Glutamatergic neuron (in vitro differentiated cells): ENCODE measurements around the gene DPAGT1. TPM values are rescaled to one million over a fixed set of nuclear protein-coding genes. Genes with fewer than 3 reads are reported as not detected.

ENCODE experiments used
- DNase-seq: peaks from one replicate; pipeline ENCODE4 v3.0.0; 2022
- H3K27ac Mint-ChIP-seq: one replicate; pipeline ENCODE4 v1.8.0; 2020; ENCODE audit warnings: mild to moderate bottlenecking, mixed read lengths, inconsistent platforms; ENCODE audit not compliant: unreplicated experiment
- H3K27me3 Mint-ChIP-seq: one replicate; pipeline ENCODE4 v1.8.0; 2020; ENCODE audit warnings: mild to moderate bottlenecking, moderate library complexity, mixed read lengths, inconsistent platforms; ENCODE audit not compliant: unreplicated experiment
- H3K36me3 Mint-ChIP-seq: one replicate; pipeline ENCODE4 v1.8.0; 2020; ENCODE audit warnings: mild to moderate bottlenecking, mixed read lengths, inconsistent platforms; ENCODE audit not compliant: unreplicated experiment
- H3K4me1 Mint-ChIP-seq: one replicate; pipeline ENCODE4 v1.8.0; 2020; ENCODE audit warnings: mild to moderate bottlenecking, low read depth, mixed read lengths, inconsistent platforms; ENCODE audit not compliant: unreplicated experiment
- H3K4me3 Mint-ChIP-seq: one replicate; pipeline ENCODE4 v1.8.0; 2020; ENCODE audit warnings: mild to moderate bottlenecking, mixed read lengths, inconsistent platforms; ENCODE audit not compliant: unreplicated experiment
- H3K9me3 Mint-ChIP-seq: one replicate; pipeline ENCODE4 v1.8.0; 2020; ENCODE audit warnings: mild to moderate bottlenecking, moderate library complexity, mixed read lengths, inconsistent platforms; ENCODE audit not compliant: unreplicated experiment
- CTCF ChIP-seq: fragments of 200-600 bp; sonication (generic); IDR thresholded peaks from one replicate; pipeline ENCODE4 v1.5.0; 2021; ENCODE audit not compliant: partially characterized antibody, unreplicated experiment
- total RNA-seq: library from RNA; stranded (reverse); fragmentation: NEBNext Ultra II Directional; extraction: Animal tissue kit (Norgen Biotek cat#: 25700); gene quantifications from one replicate; pipeline ENCODE4 v1.2.1, GENCODE V29; 2021; ENCODE audit not compliant: unreplicated experiment

DPAGT1 gene
- total RNA-seq, 1 donor from 2014 or later = 36.1 TPM

GRCh38 chr11:119116235-119116594 is 14.6 kb upstream of the DPAGT1 start:
- Mint-ChIP-seq H3K4me1 (peaks cover 9% of the 10 kb centered on the region), H3K27me3 (peaks cover 5% of the 10 kb centered on the region), H3K27ac (no peak overlapping the region), H3K9me3 (peaks cover 7% of the 10 kb centered on the region), H3K36me3 (peaks cover 12% of the 10 kb centered on the region), H3K4me3 (no peak overlapping the region)
- no peak for TF ChIP-seq CTCF
- no peak for DNase-seq

GRCh38 chr11:119115484-119116234 is 14.0 kb upstream of the DPAGT1 start:
- no peak overlapping the region for H3K4me3 Mint-ChIP-seq
- peaks cover 3% of the 10 kb centered on the region for H3K9me3 Mint-ChIP-seq
- H3K4me1 Mint-ChIP-seq = peaks cover 5% of the 10 kb centered on the region
- H3K36me3 Mint-ChIP-seq = peaks cover 12% of the 10 kb centered on the region
- H3K27ac Mint-ChIP-seq = no peak overlapping the region
- TF ChIP-seq CTCF = no peak
- no peak for DNase-seq
- peaks cover 2% of the 10 kb centered on the region for H3K27me3 Mint-ChIP-seq

GRCh38 chr11:119114351-119114750 is 12.7 kb upstream of the DPAGT1 start:
- peaks cover 2% of the 10 kb centered on the region for H3K27me3 Mint-ChIP-seq
- peaks cover 2% of the 10 kb centered on the region for H3K9me3 Mint-ChIP-seq
- peaks cover 17% of the 10 kb centered on the region for H3K36me3 Mint-ChIP-seq
- H3K4me1 Mint-ChIP-seq = no peaks in the 10 kb centered on the region
- no peak overlapping the region for H3K4me3 Mint-ChIP-seq
- DNase-seq = no peak
- no peak overlapping the region for H3K27ac Mint-ChIP-seq
- TF ChIP-seq CTCF = no peak

GRCh38 chr11:119113716-119114115 is 12.1 kb upstream of the DPAGT1 start:
- no peak for TF ChIP-seq CTCF
- Mint-ChIP-seq H3K4me1 (peaks cover under 1% of the 10 kb centered on the region), H3K27ac (no peak overlapping the region), H3K9me3 (peaks cover 2% of the 10 kb centered on the region), H3K27me3 (peaks cover 2% of the 10 kb centered on the region), H3K36me3 (peaks cover 17% of the 10 kb centered on the region), H3K4me3 (no peak overlapping the region)
- DNase-seq = no peak

- no peak overlapping the region for H3K4me3 Mint-ChIP-seq
- no peak for TF ChIP-seq CTCF
Measured at GRCh38 chr11:119112314-119113020, 10.8 kb upstream of the DPAGT1 start.

More at GRCh38 chr11:119112314-119113020, 10.8 kb upstream of the DPAGT1 start:
- Mint-ChIP-seq H3K27me3 (peaks cover 7% of the 10 kb centered on the region), H3K9me3 (peaks cover 2% of the 10 kb centered on the region), H3K4me1 (peaks cover 6% of the 10 kb centered on the region), H3K27ac (no peak overlapping the region), H3K36me3 (peaks cover 17% of the 10 kb centered on the region)
- no peak for DNase-seq
